ENCODE measurements around the gene ITLN2.

ITLN2 gene

DNA sequence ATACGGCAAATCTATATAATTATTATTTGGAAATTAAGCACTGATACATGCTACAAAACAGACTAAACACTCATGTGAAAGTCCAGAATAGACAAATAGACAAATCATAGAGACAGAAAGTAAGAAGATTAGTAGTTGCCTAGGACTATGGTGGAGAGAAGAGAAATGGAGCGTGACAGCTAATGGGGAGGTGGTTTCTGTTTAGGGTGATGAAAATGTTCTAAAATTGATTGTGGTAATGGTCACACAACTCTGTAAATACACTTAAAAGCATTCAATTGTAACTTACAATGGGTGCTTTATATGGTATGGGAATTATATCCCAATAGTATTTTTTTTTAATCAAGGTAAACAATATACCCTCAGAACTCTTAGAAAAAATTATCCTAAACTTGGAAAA lies 20.4 kb upstream of the ITLN2 start:
- Histone ChIP-seq H3K4me1 (ENCODE audit: insufficient read depth, low read length, poor library complexity, severe bottlenecking) (peaks cover 4% of the 10 kb centered on the region), H3F3A (ENCODE audit: low read depth) (no peaks in the 10 kb centered on the region), H2AFZ (ENCODE audit: low read length) (no peak overlapping the region), H3K4me3 (ENCODE audit: low read length, poor library complexity, severe bottlenecking) (no peak overlapping the region), H3K4me2 (ENCODE audit: low read depth, low read length, poor library complexity, severe bottlenecking) (no peak overlapping the region), H3K9me3 (ENCODE audit: insufficient read depth, low read depth, low read length) (no peaks in the 10 kb centered on the region), H3K9me2 (replicated peaks; ENCODE audit: low read depth, low read length) (no peaks in the 10 kb centered on the region), H3K27me3 (ENCODE audit: insufficient read depth, low read length, poor library complexity, severe bottlenecking) (no peaks in the 10 kb centered on the region), H3K79me2 (ENCODE audit: insufficient read depth, low read length) (no peaks in the 10 kb centered on the region), H4K20me1 (ENCODE audit: insufficient read depth, low read length, poor library complexity, severe bottlenecking) (no peaks in the 10 kb centered on the region), H3K9ac (ENCODE audit: low read depth, low read length, poor library complexity, severe bottlenecking) (no peak overlapping the region), H3K36me3 (ENCODE audit: insufficient read depth, low read length) (no peaks in the 10 kb centered on the region)
- TF ChIP-seq EZH2phosphoT487 (IDR thresholded peaks at IDR 0.05; ENCODE audit: borderline replicate concordance) = no peak
- TF ChIP-seq, protein P1, sequence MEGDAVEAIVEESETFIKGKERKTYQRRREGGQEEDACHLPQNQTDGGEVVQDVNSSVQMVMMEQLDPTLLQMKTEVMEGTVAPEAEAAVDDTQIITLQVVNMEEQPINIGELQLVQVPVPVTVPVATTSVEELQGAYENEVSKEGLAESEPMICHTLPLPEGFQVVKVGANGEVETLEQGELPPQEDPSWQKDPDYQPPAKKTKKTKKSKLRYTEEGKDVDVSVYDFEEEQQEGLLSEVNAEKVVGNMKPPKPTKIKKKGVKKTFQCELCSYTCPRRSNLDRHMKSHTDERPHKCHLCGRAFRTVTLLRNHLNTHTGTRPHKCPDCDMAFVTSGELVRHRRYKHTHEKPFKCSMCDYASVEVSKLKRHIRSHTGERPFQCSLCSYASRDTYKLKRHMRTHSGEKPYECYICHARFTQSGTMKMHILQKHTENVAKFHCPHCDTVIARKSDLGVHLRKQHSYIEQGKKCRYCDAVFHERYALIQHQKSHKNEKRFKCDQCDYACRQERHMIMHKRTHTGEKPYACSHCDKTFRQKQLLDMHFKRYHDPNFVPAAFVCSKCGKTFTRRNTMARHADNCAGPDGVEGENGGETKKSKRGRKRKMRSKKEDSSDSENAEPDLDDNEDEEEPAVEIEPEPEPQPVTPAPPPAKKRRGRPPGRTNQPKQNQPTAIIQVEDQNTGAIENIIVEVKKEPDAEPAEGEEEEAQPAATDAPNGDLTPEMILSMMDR (conservative IDR thresholded peaks at IDR 0.05; ENCODE audit: low read length) = no peak

DNA sequence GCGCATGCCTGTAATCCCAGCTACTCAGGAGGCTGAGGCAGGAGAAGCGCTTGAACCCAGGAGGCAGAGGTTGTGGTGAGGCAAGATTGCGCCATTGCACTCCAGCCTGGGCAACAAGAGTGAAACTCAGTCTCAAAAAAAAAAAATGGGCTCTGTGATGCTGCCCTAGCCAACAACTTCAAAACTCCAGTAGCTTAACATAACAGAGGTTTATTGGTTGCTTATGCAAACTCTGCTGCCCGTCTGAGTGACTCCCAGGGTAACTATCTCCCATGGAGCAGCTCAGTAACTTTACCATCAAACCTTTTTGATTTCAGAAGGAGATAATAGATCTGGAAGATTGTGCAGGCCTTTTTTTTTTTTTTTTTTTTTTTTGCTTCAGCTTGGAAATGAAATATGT lies 18.9 kb upstream of the ITLN2 start:
- Histone ChIP-seq H3K4me3 (ENCODE audit: low read length, poor library complexity, severe bottlenecking) (no peak overlapping the region), H3K9ac (ENCODE audit: low read depth, low read length, poor library complexity, severe bottlenecking) (no peak overlapping the region), H4K20me1 (ENCODE audit: insufficient read depth, low read length, poor library complexity, severe bottlenecking) (no peaks in the 10 kb centered on the region), H2AFZ (ENCODE audit: low read length) (no peak overlapping the region), H3K79me2 (ENCODE audit: insufficient read depth, low read length) (no peaks in the 10 kb centered on the region), H3K9me2 (replicated peaks; ENCODE audit: low read depth, low read length) (no peaks in the 10 kb centered on the region), H3K27me3 (ENCODE audit: insufficient read depth, low read length, poor library complexity, severe bottlenecking) (no peaks in the 10 kb centered on the region), H3F3A (ENCODE audit: low read depth) (no peaks in the 10 kb centered on the region), H3K4me1 (ENCODE audit: insufficient read depth, low read length, poor library complexity, severe bottlenecking) (peaks cover 4% of the 10 kb centered on the region), H3K9me3 (ENCODE audit: insufficient read depth, low read depth, low read length) (no peaks in the 10 kb centered on the region), H3K4me2 (ENCODE audit: low read depth, low read length, poor library complexity, severe bottlenecking) (no peak overlapping the region), H3K36me3 (ENCODE audit: insufficient read depth, low read length) (no peaks in the 10 kb centered on the region)
- TF ChIP-seq, protein P1 (conservative IDR thresholded peaks at IDR 0.05; ENCODE audit: low read length) = no peak
- TF ChIP-seq EZH2phosphoT487 (IDR thresholded peaks at IDR 0.05; ENCODE audit: borderline replicate concordance) = no peak

DNA sequence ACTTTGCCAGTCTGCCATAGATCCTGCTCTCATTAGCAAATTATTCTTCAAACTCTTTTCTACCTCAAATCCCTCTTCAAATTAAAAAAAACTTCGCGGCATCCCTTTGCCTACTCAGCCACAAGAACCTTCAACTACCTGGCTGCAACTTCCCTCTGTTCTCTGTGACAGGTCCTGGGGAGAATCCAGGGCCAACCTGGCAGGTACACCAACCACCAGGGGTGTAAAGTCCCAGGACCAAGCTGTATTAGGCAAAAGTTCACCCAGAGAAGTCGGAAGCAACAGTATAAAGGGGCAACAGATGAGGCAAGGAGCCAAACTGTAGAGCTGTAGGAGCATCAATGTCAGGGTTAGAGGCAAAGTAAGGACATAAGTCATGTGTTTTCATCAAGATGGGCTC lies 18.3 kb upstream of the ITLN2 start:
- Histone ChIP-seq H3K4me3 (ENCODE audit: low read length, poor library complexity, severe bottlenecking) (no peak overlapping the region), H3K9me2 (replicated peaks; ENCODE audit: low read depth, low read length) (no peaks in the 10 kb centered on the region), H2AFZ (ENCODE audit: low read length) (no peak overlapping the region), H3K9me3 (ENCODE audit: insufficient read depth, low read depth, low read length) (no peaks in the 10 kb centered on the region), H3K79me2 (ENCODE audit: insufficient read depth, low read length) (no peaks in the 10 kb centered on the region), H3K27me3 (ENCODE audit: insufficient read depth, low read length, poor library complexity, severe bottlenecking) (no peaks in the 10 kb centered on the region), H4K20me1 (ENCODE audit: insufficient read depth, low read length, poor library complexity, severe bottlenecking) (no peaks in the 10 kb centered on the region), H3K4me1 (ENCODE audit: insufficient read depth, low read length, poor library complexity, severe bottlenecking) (peaks cover 4% of the 10 kb centered on the region), H3K4me2 (ENCODE audit: low read depth, low read length, poor library complexity, severe bottlenecking) (no peak overlapping the region), H3K36me3 (ENCODE audit: insufficient read depth, low read length) (no peaks in the 10 kb centered on the region), H3K9ac (ENCODE audit: low read depth, low read length, poor library complexity, severe bottlenecking) (no peak overlapping the region), H3F3A (ENCODE audit: low read depth) (no peaks in the 10 kb centered on the region)
- TF ChIP-seq, protein P1 (conservative IDR thresholded peaks at IDR 0.05; ENCODE audit: low read length) = no peak
- no peak for TF ChIP-seq EZH2phosphoT487 (IDR thresholded peaks at IDR 0.05; ENCODE audit: borderline replicate concordance)

Data from Loucy (cell line).